Measurements from ENCODE around the gene NMNAT1.
A peak's percentile ranks its signal among the peaks of the same experiment; 100 is the strongest.
"Not testable (repeated sequence)": the region's sequence is repeated elsewhere in the genome, so short reads cannot be mapped to it uniquely, and the experiment has no call there.

NMNAT1 gene

DNA sequence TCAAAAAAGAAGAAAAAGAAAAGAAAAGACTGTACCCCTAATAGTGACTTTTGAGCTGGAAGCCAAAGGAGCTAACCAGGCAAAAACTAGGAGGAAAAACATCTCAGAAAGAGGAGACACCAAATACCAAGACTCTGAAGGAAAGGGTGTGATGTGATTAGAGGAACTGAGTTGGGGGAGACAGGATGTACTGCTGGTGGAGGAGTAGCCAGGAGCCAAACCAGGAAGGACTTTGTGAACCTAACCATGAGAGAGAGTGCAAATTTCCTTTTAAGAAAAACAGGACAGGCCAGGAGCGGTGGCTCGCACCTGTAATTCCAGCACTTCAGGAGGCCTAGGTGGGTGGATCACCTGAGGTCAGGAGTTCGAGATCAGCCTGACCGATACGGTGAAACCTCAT lies 49.6 kb downstream of the NMNAT1 start:
- Histone ChIP-seq H3K9me3 (ENCODE audit: insufficient read depth, low read depth, low read length) (no peaks in the 10 kb centered on the region), H3K36me3 (ENCODE audit: insufficient read depth, low read depth, low read length) (no peaks in the 10 kb centered on the region), H3K4me3 (ENCODE audit: low read length) (no peak overlapping the region), H3K4me1 (ENCODE audit: insufficient read depth, low read length) (no peaks in the 10 kb centered on the region), H3K9ac (ENCODE audit: low read depth, low read length) (no peak overlapping the region), H3K27ac (ENCODE audit: low read length) (no peak overlapping the region), H3K27me3 (ENCODE audit: insufficient read depth, low read length) (peaks cover 31% of the 10 kb centered on the region)

DNA sequence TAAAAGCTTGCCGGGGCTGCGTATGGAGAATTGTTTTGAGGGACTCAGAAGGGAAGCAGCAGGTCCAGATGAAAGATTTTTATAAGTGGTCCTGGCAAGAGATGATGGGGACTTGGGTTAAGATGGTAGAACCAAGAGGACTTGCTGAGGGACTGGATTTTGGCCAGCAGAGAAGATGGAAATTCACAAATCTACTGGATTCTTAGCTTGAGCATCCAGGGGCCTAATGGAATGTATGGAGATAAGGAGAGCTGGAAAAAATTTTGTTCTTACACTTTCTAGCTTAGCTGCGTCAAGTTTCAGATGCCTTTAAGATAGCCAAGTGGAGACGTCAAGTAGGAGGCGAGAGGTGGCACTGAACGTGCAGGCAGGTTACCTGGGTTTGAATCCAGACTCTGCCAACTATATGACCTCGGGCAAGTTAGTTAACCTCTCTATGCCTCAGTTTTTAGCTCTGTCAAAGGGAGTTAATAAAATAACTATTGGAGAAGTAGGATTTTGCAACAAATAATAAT lies 50.3 kb downstream of the NMNAT1 start:
- Histone ChIP-seq H3K27ac (ENCODE audit: low read length) (no peak overlapping the region), H3K9ac (ENCODE audit: low read depth, low read length) (no peak overlapping the region), H3K4me3 (ENCODE audit: low read length) (no peak overlapping the region), H3K36me3 (ENCODE audit: insufficient read depth, low read depth, low read length) (no peaks in the 10 kb centered on the region), H3K27me3 (ENCODE audit: insufficient read depth, low read length) (peaks cover 38% of the 10 kb centered on the region), H3K4me1 (ENCODE audit: insufficient read depth, low read length) (no peaks in the 10 kb centered on the region), H3K9me3 (ENCODE audit: insufficient read depth, low read depth, low read length) (no peaks in the 10 kb centered on the region)

DNA sequence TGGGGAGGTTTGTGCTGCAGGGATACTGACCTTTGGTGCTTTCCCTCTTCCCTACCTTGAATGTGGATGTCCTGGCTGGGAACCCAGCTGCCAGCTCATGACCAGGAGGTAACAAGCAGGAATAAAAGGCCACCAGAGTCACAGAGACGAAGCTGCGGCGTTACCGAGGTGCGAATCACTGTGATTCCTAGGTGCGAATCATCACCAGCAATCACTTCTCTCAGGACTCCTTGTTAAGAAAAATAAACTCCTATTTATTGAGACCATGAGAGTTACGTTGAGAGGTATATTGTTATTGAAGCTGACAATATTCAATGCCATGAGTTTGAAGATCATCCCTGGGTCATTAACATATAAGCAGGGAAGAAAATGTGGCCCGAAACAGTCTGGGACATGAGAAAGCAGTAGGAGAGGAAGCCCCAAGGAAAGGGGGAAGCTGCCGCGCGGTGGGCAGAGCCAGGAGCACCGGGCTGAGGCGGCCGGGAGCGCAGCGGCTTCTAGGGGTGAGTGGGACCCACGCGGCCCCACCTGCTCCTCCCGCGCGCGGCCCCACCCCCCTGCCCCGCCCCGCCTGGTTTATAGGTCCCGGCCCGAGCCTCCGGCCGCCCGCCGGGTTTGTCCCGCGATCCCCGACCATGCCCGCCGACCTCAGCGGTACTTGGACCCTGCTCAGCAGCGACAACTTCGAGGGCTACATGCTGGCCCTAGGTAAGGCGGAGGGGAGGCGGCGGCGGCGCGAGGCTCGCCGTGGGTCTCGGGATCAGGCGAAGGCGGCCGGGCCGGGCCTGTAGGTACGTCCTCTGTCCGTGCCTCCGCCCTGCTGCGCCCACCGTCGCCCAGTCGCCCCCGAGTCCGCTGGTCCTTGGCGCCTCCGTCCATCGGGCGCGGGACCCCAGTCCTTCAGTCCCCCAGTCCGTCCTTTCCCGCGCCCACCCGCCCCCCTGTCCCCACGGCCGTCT lies 53.6 kb downstream of the NMNAT1 start, which contains the start of gene RBP7:
TSS of gene RBP7 (plus strand) at position 605 of the 959 bp plus-strand sequence. CDS start at position 636, 31 bp downstream.
- no peaks in the 10 kb centered on the region for H3K9me3 ChIP-seq (ENCODE audit: insufficient read depth, low read depth, low read length)
- no peaks in the 10 kb centered on the region for H3K4me1 ChIP-seq (ENCODE audit: insufficient read depth, low read length)
- no peak within 1 kb of the TSS for H3K27ac ChIP-seq (ENCODE audit: low read length)
- no peak within 1 kb of the TSS for H3K9ac ChIP-seq (ENCODE audit: low read depth, low read length)
- no peaks in the 10 kb centered on the region for H3K36me3 ChIP-seq (ENCODE audit: insufficient read depth, low read depth, low read length)
- peak within 1 kb of the TSS; percentile 47 for H3K4me3 ChIP-seq (ENCODE audit: low read length)
- H3K27me3 ChIP-seq (ENCODE audit: insufficient read depth, low read length), result peaks cover 47% of the 10 kb centered on the region

DNA sequence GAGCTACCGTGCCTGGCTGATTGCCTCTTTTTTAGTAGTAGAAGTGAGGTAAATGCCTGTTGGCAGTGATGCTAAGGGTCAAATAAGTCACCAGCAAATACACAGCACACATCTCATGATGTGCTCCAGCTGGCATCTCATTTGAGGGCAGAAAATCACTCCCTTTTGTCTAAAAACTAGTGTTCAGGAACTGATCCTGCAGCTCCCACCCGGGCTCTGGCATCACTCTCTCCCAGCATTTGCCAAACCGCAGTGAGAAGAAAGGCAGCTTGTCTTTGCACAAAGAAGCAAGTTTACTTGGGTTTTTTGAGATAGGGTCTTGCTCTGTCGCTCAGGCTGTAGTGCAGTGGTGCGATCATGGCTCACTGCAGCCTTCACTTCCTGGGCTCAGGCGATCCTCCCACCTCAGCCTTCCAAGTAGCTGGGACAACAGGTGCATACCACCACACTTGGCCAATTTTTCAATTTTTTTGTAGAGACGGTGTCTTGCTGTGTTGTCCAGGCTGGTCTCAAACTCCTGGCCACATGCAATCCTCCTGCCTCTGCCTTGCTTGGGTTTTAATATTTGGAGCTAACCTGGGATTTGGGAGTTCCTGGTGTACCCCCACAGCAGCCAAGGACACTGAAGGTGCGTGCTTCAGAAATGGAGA lies 57.9 kb downstream of the NMNAT1 start:
- no peaks in the 10 kb centered on the region for H3K4me1 ChIP-seq (ENCODE audit: insufficient read depth, low read length)
- no peak overlapping the region for H3K4me3 ChIP-seq (ENCODE audit: low read length)
- no peaks in the 10 kb centered on the region for H3K36me3 ChIP-seq (ENCODE audit: insufficient read depth, low read depth, low read length)
- peaks cover 34% of the 10 kb centered on the region for H3K27me3 ChIP-seq (ENCODE audit: insufficient read depth, low read length)
- no peak overlapping the region for H3K9ac ChIP-seq (ENCODE audit: low read depth, low read length)
- H3K27ac ChIP-seq (ENCODE audit: low read length), result no peak overlapping the region
- no peaks in the 10 kb centered on the region for H3K9me3 ChIP-seq (ENCODE audit: insufficient read depth, low read depth, low read length)

DNA sequence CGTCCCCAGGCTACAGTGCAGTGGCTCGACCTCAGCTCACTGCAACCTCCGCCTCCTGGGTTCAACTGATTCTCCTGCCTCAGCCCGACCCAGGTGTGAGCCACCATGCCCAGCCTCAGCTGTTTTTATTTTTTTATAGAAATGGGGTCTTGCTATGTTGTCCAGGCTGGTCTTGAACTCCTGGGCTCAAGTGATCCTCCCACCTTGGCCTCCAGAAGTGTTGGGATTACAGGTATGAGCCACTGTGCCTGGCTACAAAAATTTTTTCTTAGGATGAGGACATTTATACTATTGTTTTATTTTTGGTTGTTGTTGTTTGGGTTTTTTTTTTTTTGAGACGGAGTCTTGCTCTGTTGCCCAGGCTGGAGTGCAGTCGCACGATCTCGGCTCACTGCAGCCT lies 62.0 kb downstream of the NMNAT1 start:
- not testable (repeated sequence) for H3K9ac ChIP-seq (ENCODE audit: low read depth, low read length); H3K4me1 ChIP-seq (ENCODE audit: insufficient read depth, low read length); H3K27ac ChIP-seq (ENCODE audit: low read length); H3K4me3 ChIP-seq (ENCODE audit: low read length); H3K36me3 ChIP-seq (ENCODE audit: insufficient read depth, low read depth, low read length); H3K9me3 ChIP-seq (ENCODE audit: insufficient read depth, low read depth, low read length); H3K27me3 ChIP-seq (ENCODE audit: insufficient read depth, low read length)

DNA sequence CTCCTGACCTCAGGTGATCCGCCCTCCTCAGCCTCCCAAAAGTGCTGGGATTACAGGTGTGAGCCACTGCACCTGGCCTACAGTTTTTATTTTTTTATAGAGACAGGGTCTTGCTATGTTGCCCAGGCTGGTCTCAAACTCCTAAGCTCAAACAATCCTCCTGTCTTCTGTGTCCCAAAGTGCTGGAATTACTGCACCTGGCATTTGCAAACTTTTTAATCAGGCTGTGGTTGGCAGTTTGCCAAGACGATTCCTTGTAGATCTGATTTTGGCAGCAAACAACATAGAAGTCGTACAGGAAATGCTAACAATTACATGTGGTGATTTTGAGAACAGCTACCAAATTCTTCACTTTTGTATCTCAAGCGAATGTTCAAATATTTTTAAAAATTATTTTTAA lies 63.9 kb downstream of the NMNAT1 start:
- H3K9ac ChIP-seq (ENCODE audit: low read depth, low read length), result no peak overlapping the region
- no peaks in the 10 kb centered on the region for H3K9me3 ChIP-seq (ENCODE audit: insufficient read depth, low read depth, low read length)
- no peaks in the 10 kb centered on the region for H3K36me3 ChIP-seq (ENCODE audit: insufficient read depth, low read depth, low read length)
- no peaks in the 10 kb centered on the region for H3K27me3 ChIP-seq (ENCODE audit: insufficient read depth, low read length)
- H3K27ac ChIP-seq (ENCODE audit: low read length), result no peak overlapping the region
- H3K4me3 ChIP-seq (ENCODE audit: low read length), result no peak overlapping the region
- H3K4me1 ChIP-seq (ENCODE audit: insufficient read depth, low read length), result no peaks in the 10 kb centered on the region

DNA sequence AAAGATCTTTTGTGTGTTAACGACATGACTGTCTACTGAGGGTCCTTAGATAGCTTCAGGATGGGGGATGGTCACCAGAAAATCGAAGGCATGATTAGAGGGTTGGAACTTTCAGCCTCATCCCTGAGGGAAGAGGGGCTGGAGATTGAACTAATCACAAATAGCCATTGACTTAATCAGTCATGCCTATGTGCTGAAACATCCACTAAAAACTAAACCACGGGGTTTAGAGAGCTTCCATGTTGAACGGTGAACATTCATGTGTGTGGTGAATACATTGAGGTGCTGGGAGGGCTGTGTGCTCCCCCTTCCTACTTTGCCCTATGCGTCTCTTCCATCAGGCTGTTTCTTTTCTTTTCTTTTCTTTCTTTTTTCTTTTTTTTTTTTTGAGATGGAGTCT lies 70.7 kb downstream of the NMNAT1 start:
- Histone ChIP-seq H3K9me3 (ENCODE audit: insufficient read depth, low read depth, low read length) (no peaks in the 10 kb centered on the region), H3K4me1 (ENCODE audit: insufficient read depth, low read length) (no peaks in the 10 kb centered on the region), H3K9ac (ENCODE audit: low read depth, low read length) (no peak overlapping the region), H3K27me3 (ENCODE audit: insufficient read depth, low read length) (no peaks in the 10 kb centered on the region), H3K27ac (ENCODE audit: low read length) (no peak overlapping the region), H3K36me3 (ENCODE audit: insufficient read depth, low read depth, low read length) (no peaks in the 10 kb centered on the region), H3K4me3 (ENCODE audit: low read length) (no peak overlapping the region)

DNA sequence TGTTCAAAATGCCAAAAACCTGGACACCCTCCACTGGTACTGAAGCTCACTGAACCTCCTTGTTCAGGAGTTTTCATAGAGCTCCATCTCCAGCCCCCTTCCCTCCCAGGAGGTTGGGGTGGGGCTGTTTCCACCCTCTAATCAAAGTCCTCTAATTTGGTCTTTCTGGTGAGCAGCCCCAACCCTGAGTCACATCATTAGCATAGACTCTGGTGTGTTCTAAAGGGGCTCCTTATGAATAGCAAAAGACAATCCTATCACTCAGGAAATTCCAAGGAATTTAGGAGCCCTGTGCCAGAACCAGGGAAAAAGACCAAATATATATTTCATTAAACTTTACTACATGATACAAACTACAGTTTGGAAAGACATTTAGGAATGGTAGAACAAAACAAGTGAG lies 76.3 kb downstream of the NMNAT1 start:
- no peak overlapping the region for H3K4me3 ChIP-seq (ENCODE audit: low read length)
- H3K36me3 ChIP-seq (ENCODE audit: insufficient read depth, low read depth, low read length), result no peaks in the 10 kb centered on the region

DNA sequence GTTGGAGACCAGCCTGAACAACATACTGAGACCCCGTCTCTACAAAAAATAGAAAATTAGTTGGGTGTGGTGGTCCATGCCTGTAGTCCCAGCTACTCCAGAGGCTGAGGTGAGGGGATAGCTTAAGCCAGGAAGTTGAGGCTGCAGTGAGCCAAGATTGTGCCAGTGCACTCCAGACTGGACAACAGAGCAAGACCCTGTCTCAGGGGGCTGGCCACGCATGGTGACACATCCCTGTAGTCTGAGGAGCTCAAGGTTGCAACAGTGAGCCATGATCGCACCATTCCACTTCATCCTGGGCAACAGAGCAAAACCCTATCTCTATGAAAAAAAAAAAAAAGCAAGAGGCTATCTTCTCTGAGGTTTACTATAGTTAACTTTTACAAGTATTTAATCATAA lies 76.8 kb downstream of the NMNAT1 start:
- Histone ChIP-seq H3K4me3 (ENCODE audit: low read length) (no peak overlapping the region), H3K4me1 (ENCODE audit: insufficient read depth, low read length) (no peaks in the 10 kb centered on the region), H3K9me3 (ENCODE audit: insufficient read depth, low read depth, low read length) (no peaks in the 10 kb centered on the region), H3K9ac (ENCODE audit: low read depth, low read length) (no peak overlapping the region), H3K27ac (ENCODE audit: low read length) (no peak overlapping the region), H3K36me3 (ENCODE audit: insufficient read depth, low read depth, low read length) (no peaks in the 10 kb centered on the region), H3K27me3 (ENCODE audit: insufficient read depth, low read length) (no peaks in the 10 kb centered on the region)

More for the DNA sequence above, 76.3 kb downstream of the NMNAT1 start:
- H3K27me3 ChIP-seq (ENCODE audit: insufficient read depth, low read length), result no peaks in the 10 kb centered on the region
- H3K9me3 ChIP-seq (ENCODE audit: insufficient read depth, low read depth, low read length), result no peaks in the 10 kb centered on the region
- no peak overlapping the region for H3K27ac ChIP-seq (ENCODE audit: low read length)
- H3K9ac ChIP-seq (ENCODE audit: low read depth, low read length), result no peak overlapping the region
- H3K4me1 ChIP-seq (ENCODE audit: insufficient read depth, low read length), result no peaks in the 10 kb centered on the region

DNA sequence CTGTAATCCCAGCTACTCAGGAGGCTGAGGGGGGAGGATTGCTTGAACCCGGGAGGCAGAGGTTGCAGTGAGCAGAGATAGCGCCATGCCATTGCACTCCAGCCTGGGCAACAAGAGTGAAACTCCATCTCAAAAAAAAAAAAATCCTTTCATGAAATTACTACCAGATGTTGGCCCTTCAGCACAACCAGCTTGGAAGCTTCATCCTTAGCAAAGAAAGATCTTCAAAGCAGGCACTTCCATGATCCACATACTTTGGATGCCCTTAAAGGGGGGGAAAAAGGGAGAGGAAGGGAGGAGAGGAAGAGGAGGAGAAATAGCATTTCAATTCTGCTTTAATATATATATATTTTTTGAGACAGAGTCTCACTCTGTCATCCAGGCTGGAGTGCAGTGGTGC lies 77.4 kb downstream of the NMNAT1 start:
- not testable (repeated sequence) for H3K9me3 ChIP-seq (ENCODE audit: insufficient read depth, low read depth, low read length); H3K27ac ChIP-seq (ENCODE audit: low read length); H3K4me3 ChIP-seq (ENCODE audit: low read length); H3K36me3 ChIP-seq (ENCODE audit: insufficient read depth, low read depth, low read length); H3K9ac ChIP-seq (ENCODE audit: low read depth, low read length); H3K27me3 ChIP-seq (ENCODE audit: insufficient read depth, low read length); H3K4me1 ChIP-seq (ENCODE audit: insufficient read depth, low read length)

DNA sequence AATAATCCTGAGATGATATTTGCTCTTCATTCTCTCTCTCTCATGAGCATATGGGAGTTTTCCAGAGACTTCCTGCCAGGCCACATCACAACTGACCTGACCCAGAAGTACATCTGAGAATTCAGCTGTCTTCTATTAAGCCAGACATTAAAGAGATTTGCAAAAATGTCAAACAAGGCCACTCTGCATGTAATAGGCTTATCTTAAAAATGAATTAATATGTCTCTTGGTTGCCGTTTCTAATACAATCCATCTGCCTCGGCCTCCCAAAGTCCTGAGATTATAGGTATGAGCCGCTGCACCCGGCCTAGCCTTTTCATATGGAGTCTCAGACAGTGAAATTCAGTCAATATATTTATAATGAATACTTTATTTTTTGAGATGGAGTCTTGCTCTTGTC lies 78.7 kb downstream of the NMNAT1 start:
- H3K27me3 ChIP-seq (ENCODE audit: insufficient read depth, low read length); H3K9ac ChIP-seq (ENCODE audit: low read depth, low read length); H3K4me3 ChIP-seq (ENCODE audit: low read length); H3K9me3 ChIP-seq (ENCODE audit: insufficient read depth, low read depth, low read length); H3K27ac ChIP-seq (ENCODE audit: low read length); H3K36me3 ChIP-seq (ENCODE audit: insufficient read depth, low read depth, low read length); H3K4me1 ChIP-seq (ENCODE audit: insufficient read depth, low read length): not testable (repeated sequence)

DNA sequence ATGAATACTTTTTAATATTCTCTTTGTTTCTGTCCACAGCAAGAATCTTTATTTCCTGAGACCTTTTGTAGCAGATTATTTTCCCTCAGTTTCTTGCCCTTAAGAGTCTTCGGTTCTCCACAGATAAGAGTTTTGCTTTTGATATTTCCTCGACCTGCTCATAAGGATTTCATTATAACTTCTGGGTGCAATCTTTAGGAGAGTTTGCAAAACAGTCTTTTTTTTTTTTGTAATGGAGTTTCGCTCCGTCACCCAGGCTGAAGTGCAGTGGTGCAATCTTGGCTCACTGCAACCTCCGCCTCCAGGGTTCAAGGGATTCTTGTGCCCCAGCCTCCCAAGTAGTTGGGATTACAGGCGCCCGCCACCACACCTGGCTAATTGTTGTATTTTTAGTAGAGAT lies 79.4 kb downstream of the NMNAT1 start:
- no peak overlapping the region for H3K4me3 ChIP-seq (ENCODE audit: low read length)
- H3K27ac ChIP-seq (ENCODE audit: low read length), result no peak overlapping the region
- H3K36me3 ChIP-seq (ENCODE audit: insufficient read depth, low read depth, low read length), result no peaks in the 10 kb centered on the region
- H3K4me1 ChIP-seq (ENCODE audit: insufficient read depth, low read length), result no peaks in the 10 kb centered on the region
- H3K27me3 ChIP-seq (ENCODE audit: insufficient read depth, low read length), result no peaks in the 10 kb centered on the region
- no peak overlapping the region for H3K9ac ChIP-seq (ENCODE audit: low read depth, low read length)
- no peaks in the 10 kb centered on the region for H3K9me3 ChIP-seq (ENCODE audit: insufficient read depth, low read depth, low read length)

Measured in iPS-20b (cell line).